ENCODE measurements around the gene ADSS2.

The ADSS2 gene

DNA sequence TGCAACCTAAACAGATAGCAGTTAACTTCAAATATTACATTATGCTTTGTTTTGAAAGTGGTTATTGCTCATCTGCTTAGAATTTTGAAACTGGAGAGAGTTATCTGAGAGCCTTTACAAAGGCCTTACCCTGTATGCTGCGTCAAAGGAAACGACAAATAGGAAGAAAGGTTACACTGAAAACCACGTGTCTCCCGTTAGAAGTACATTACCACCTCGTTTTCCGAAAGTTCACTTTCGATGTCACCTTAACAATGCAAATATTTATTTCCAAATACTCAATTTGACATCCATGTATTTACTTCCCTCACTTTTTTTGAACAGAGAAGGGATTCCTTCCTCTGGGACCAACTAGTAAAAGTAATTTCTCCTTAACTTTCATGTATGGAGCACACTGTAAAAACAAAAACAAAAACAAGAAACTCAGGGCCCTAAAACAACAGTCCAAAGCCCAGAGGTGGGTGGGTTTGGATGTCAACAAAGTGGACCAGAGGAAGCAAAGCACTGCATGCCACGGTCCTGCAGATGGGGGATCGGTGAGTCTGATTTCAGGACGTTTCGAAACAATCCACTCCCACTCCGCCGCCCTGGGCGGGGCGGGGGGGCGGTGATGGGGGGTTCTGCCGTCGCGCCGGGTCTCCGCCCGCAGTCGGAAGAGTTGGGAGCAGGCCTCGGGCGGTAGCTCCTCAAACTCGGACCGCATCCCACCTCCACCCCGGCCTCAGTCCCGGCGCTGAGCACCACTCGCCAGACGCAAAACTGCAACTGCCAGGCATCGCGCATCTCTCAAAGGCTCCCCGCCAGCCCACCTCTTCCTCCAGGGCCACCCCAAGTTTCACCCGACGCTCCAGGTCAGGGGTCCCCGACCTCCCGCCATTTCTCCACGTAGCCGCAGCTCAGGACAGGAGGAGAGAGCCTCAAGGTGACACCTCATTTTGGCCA lies 841 bp downstream of the ADSS2 start:
- no peaks in the 10 kb centered on the region for H3K9me3 ChIP-seq (ENCODE audit: control insufficient read depth, insufficient read depth, low read depth, low read length)
- H3K27ac ChIP-seq (ENCODE audit: extremely low read depth, low read depth, low read length), result peak overlapping the region; percentile 89
- ChIA-PET CTCF (interaction anchor here (0.7 to 1.3 kb wide), 3 partner anchors 9 to 547 kb away, joined by 3 read pairs; no protein-coding TSS in a partner anchor), POLR2A (interaction anchor here (0.6 to 1.6 kb wide), 8 partner anchors 9 to 1195 kb away, joined by 3 to 7 read pairs (median 4); partner anchors contain the start of genes CATSPERE and SDCCAG8)
- H3K36me3 ChIP-seq (ENCODE audit: control insufficient read depth in 2 of 2, insufficient read depth in 1 of 2, low read length in 2 of 2), result peaks cover 0 to 8% of the 10 kb centered on the region in 2 experiments; a peak in 1 of 3 replicates
- H3K4me1 ChIP-seq (ENCODE audit: control insufficient read depth, insufficient read depth, low read length), result peaks cover 40% of the 10 kb centered on the region
- H3K4me3 ChIP-seq (ENCODE audit: low read depth, low read length), result peak overlapping the region; percentile 76
- peak; percentile 95 for TF ChIP-seq BCL11B (tag by site-specific recombination; IDR thresholded peaks at IDR 0.05; ENCODE audit: low read depth)
- TF ChIP-seq, protein P1, sequence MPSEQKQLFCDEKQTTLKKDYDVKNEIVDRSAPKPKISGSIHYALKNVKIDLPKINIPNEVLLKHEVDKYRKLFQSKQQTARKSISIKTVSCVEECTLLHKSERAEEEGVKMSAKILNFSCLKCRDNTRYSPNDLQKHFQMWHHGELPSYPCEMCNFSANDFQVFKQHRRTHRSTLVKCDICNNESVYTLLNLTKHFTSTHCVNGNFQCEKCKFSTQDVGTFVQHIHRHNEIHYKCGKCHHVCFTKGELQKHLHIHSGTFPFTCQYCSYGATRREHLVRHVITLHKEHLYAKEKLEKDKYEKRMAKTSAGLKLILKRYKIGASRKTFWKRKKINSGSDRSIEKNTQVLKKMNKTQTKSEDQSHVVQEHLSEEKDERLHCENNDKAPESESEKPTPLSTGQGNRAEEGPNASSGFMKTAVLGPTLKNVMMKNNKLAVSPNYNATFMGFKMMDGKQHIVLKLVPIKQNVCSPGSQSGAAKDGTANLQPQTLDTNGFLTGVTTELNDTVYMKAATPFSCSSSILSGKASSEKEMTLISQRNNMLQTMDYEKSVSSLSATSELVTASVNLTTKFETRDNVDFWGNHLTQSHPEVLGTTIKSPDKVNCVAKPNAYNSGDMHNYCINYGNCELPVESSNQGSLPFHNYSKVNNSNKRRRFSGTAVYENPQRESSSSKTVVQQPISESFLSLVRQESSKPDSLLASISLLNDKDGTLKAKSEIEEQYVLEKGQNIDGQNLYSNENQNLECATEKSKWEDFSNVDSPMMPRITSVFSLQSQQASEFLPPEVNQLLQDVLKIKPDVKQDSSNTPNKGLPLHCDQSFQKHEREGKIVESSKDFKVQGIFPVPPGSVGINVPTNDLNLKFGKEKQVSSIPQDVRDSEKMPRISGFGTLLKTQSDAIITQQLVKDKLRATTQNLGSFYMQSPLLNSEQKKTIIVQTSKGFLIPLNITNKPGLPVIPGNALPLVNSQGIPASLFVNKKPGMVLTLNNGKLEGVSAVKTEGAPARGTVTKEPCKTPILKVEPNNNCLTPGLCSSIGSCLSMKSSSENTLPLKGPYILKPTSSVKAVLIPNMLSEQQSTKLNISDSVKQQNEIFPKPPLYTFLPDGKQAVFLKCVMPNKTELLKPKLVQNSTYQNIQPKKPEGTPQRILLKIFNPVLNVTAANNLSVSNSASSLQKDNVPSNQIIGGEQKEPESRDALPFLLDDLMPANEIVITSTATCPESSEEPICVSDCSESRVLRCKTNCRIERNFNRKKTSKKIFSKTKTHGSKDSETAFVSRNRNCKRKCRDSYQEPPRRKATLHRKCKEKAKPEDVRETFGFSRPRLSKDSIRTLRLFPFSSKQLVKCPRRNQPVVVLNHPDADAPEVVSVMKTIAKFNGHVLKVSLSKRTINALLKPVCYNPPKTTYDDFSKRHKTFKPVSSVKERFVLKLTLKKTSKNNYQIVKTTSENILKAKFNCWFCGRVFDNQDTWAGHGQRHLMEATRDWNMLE (tag by site-specific recombination; conservative IDR thresholded peaks at IDR 0.05; ENCODE audit: low read depth), result no peak
- peak; percentile 92 for TF ChIP-seq PATZ1 (tag by site-specific recombination; IDR thresholded peaks at IDR 0.05)
- no peak; the same call in 1 of the 2 replicates for TF ChIP-seq WT1 (tag by site-specific recombination; IDR thresholded peaks at IDR 0.05)
- no peak for TF ChIP-seq ZSCAN16 (tag by site-specific recombination; IDR thresholded peaks at IDR 0.05)
- TF ChIP-seq ZNF624 (tag by site-specific recombination; IDR thresholded peaks at IDR 0.05), result no peak
- TF ChIP-seq KLF16 (tag by site-specific recombination; IDR thresholded peaks at IDR 0.05), result peak; percentile 83
- TF ChIP-seq KLF10 (tag by site-specific recombination; IDR thresholded peaks at IDR 0.05), result no peak
- TF ChIP-seq SP7 (tag by site-specific recombination; IDR thresholded peaks at IDR 0.05), result 0 out of 2 replicates have a peak, but pooled peaks have one; percentile 44
- TF ChIP-seq ZNF664 (tag by site-specific recombination; IDR thresholded peaks at IDR 0.05), result no peak
- TF ChIP-seq, protein P2, sequence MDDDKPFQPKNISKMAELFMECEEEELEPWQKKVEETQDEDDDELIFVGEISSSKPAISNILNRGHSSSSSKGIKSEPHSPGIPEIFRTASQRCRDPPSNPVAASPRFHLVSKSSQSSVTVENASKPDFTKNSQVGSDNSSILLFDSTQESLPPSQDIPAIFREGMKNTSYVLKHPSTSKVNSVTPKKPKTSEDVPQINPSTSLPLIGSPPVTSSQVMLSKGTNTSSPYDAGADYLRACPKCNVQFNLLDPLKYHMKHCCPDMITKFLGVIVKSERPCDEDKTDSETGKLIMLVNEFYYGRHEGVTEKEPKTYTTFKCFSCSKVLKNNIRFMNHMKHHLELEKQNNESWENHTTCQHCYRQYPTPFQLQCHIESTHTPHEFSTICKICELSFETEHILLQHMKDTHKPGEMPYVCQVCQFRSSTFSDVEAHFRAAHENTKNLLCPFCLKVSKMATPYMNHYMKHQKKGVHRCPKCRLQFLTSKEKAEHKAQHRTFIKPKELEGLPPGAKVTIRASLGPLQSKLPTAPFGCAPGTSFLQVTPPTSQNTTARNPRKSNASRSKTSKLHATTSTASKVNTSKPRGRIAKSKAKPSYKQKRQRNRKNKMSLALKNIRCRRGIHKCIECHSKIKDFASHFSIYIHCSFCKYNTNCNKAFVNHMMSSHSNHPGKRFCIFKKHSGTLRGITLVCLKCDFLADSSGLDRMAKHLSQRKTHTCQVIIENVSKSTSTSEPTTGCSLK (tag by site-specific recombination; IDR thresholded peaks at IDR 0.05), result no peak
- peak; percentile 40; the same call in 1 of the 2 replicates for TF ChIP-seq ZNF76 (tag by site-specific recombination; IDR thresholded peaks at IDR 0.05; ENCODE audit: borderline replicate concordance, low read depth)
- peak; percentile 30 for TF ChIP-seq GLIS1 (tag by site-specific recombination; IDR thresholded peaks at IDR 0.05)
- peak; percentile 69 for TF ChIP-seq EGR2 (tag by site-specific recombination; IDR thresholded peaks at IDR 0.05; ENCODE audit: low read depth)
- TF ChIP-seq, protein P3, sequence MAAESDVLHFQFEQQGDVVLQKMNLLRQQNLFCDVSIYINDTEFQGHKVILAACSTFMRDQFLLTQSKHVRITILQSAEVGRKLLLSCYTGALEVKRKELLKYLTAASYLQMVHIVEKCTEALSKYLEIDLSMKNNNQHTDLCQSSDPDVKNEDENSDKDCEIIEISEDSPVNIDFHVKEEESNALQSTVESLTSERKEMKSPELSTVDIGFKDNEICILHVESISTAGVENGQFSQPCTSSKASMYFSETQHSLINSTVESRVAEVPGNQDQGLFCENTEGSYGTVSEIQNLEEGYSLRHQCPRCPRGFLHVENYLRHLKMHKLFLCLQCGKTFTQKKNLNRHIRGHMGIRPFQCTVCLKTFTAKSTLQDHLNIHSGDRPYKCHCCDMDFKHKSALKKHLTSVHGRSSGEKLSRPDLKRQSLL (tag by site-specific recombination; IDR thresholded peaks at IDR 0.05), result no peak
- no peak for TF ChIP-seq ZNF548 (tag by site-specific recombination; IDR thresholded peaks at IDR 0.05)
- TF ChIP-seq, protein P4, sequence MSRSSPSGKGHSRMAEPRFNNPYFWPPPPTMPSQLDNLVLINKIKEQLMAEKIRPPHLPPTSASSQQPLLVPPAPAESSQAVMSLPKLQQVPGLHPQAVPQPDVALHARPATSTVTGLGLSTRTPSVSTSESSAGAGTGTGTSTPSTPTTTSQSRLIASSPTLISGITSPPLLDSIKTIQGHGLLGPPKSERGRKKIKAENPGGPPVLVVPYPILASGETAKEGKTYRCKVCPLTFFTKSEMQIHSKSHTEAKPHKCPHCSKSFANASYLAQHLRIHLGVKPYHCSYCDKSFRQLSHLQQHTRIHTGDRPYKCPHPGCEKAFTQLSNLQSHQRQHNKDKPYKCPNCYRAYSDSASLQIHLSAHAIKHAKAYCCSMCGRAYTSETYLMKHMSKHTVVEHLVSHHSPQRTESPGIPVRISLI (tag by site-specific recombination; IDR thresholded peaks at IDR 0.05), result no peak
- TF ChIP-seq ZNF843 (tag by site-specific recombination; IDR thresholded peaks at IDR 0.05), result 0 out of 2 replicates have a peak, but pooled peaks have one; percentile 21
- TF ChIP-seq, protein P5, sequence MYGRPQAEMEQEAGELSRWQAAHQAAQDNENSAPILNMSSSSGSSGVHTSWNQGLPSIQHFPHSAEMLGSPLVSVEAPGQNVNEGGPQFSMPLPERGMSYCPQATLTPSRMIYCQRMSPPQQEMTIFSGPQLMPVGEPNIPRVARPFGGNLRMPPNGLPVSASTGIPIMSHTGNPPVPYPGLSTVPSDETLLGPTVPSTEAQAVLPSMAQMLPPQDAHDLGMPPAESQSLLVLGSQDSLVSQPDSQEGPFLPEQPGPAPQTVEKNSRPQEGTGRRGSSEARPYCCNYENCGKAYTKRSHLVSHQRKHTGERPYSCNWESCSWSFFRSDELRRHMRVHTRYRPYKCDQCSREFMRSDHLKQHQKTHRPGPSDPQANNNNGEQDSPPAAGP (tag by site-specific recombination; IDR thresholded peaks at IDR 0.05), result peak; percentile 67
- TF ChIP-seq, protein P6, sequence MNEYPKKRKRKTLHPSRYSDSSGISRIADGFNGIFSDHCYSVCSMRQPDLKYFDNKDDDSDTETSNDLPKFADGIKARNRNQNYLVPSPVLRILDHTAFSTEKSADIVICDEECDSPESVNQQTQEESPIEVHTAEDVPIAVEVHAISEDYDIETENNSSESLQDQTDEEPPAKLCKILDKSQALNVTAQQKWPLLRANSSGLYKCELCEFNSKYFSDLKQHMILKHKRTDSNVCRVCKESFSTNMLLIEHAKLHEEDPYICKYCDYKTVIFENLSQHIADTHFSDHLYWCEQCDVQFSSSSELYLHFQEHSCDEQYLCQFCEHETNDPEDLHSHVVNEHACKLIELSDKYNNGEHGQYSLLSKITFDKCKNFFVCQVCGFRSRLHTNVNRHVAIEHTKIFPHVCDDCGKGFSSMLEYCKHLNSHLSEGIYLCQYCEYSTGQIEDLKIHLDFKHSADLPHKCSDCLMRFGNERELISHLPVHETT (tag by site-specific recombination; IDR thresholded peaks at IDR 0.05), result no peak
